LNCaP clone FGC (cell line): Measurements from ENCODE around the gene PUM1.

Experiments used
- DNase-seq: peaks from one replicate; pipeline ENCODE4 v3.0.0-alpha.2; 2011; ENCODE audit warnings: low read depth
- H3K4me3 ChIP-seq: 2 replicates; pipeline ENCODE4 v1.5.1; 2011; ENCODE audit warnings: mild to moderate bottlenecking, low read depth, low read length, control low read depth
- CTCF ChIP-seq: IDR thresholded peaks from 2 replicates; pipeline ENCODE4 v1.5.1; 2012; ENCODE audit warnings: mild to moderate bottlenecking; ENCODE audit not compliant: control insufficient read depth, insufficient read depth; ENCODE audit errors: extremely low read depth

The PUM1 gene

GRCh38 chr1:30896905-30897304, 168.6 kb downstream of the PUM1 start:
- H3K4me3 ChIP-seq = no peak overlapping the region
- TF ChIP-seq CTCF = no peak
- no peak for DNase-seq

- no peak for DNase-seq
- no peak for TF ChIP-seq CTCF
- no peak overlapping the region for H3K4me3 ChIP-seq
Measured at GRCh38 chr1:30895944-30896660, 169.4 kb downstream of the PUM1 start.

- TF ChIP-seq CTCF = no peak
- DNase-seq = no peak
- H3K4me3 ChIP-seq = no peak overlapping the region
Measured at GRCh38 chr1:30895382-30895943, 170.1 kb downstream of the PUM1 start.

- no peak for TF ChIP-seq CTCF
- no peak overlapping the region for H3K4me3 ChIP-seq
- no peak for DNase-seq
Measured at GRCh38 chr1:30894508-30894973, 171.0 kb downstream of the PUM1 start.

GRCh38 chr1:30893776-30894507, 171.6 kb downstream of the PUM1 start:
- no peak overlapping the region for H3K4me3 ChIP-seq
- no peak for TF ChIP-seq CTCF
- no peak for DNase-seq

GRCh38 chr1:30892671-30893073, 172.8 kb downstream of the PUM1 start:
- no peak overlapping the region for H3K4me3 ChIP-seq
- DNase-seq = no peak
- no peak for TF ChIP-seq CTCF
